ENCODE results near the gene EXOC2.

The EXOC2 gene

DNA sequence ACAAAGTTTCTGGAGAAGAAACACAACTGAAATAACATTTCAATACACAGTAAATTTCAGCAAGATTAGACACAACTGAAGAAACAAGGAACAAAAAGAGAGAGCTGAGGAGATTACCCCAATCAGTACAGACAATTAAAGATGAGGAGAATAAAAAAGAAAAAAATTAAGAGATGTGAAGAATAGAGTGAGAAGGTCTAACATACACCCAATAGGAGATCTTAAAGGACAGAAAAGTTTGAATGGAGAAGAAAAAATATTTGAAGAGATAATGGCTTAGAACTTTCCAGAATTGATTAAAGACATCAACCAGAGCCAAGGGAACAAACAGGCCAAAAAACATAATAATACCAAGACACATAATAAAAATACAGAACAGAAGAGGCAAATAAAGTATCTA is 152.4 kb downstream of the EXOC2 start:
- no peak for DNase-seq (ENCODE audit: low read depth in 2 of 2, low spot score in 1 of 2)

DNA sequence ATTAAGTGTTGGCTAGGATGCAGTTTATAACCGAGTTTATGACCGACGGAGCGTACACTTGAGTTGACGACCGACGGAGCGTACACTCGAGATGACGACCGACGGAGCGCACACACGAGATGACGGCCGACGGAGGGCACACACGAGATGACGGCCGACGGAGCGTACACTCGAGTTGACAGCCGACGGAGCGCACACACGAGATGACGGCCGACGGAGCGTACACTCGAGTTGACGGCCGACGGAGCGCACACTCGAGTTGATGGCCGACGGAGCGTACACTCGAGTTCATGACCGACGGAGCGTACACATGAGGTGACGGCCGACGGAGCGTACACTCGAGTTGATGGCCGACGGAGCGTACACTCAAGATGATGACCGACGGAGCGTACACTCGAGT is 155.8 kb downstream of the EXOC2 start:
- DNase-seq (ENCODE audit: low read depth in 2 of 2, low spot score in 1 of 2): no peak

DNA sequence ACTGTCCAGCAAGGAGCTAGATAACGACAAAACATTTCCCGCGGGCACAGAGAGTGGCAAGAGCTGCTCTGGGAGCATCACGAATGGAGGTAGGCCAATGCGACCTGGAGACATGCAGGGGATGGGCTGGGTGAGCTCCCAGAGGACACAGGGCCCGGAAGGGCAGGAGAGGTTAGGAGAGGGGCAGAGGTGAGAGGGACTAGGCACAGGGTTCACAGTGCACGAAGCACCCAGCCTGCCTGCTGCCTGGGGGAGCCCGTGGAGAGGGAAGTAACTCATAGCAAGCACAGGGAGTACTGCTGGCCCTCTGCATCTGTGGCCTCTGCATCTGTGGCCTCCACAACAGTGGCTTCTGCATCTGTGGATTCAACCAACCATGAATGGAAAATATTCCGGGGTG is 162.5 kb downstream of the EXOC2 start:
- no peak for DNase-seq (ENCODE audit: low read depth in 2 of 2, low spot score in 1 of 2)

DNA sequence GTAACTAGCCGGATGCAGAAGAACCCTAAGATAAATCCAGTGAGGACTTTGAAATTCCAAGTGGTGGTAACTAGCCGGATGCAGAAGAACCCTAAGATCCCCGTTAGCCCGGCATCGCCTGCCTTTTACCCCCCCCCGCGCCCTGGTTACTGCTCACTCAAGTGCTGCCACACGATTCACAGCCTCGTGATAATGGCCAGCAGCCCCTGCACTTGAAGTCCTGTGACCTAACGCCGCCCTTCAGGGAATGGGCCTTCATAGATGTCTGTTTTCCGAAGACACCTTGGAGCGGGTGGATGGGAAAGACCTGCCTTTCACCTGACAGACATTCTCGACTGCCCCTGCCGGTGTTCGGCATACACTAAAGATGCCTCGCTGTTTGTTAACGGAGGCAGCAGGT is 163.9 kb downstream of the EXOC2 start:
- DNase-seq (ENCODE audit: low read depth in 2 of 2, low spot score in 1 of 2): no peak

DNA sequence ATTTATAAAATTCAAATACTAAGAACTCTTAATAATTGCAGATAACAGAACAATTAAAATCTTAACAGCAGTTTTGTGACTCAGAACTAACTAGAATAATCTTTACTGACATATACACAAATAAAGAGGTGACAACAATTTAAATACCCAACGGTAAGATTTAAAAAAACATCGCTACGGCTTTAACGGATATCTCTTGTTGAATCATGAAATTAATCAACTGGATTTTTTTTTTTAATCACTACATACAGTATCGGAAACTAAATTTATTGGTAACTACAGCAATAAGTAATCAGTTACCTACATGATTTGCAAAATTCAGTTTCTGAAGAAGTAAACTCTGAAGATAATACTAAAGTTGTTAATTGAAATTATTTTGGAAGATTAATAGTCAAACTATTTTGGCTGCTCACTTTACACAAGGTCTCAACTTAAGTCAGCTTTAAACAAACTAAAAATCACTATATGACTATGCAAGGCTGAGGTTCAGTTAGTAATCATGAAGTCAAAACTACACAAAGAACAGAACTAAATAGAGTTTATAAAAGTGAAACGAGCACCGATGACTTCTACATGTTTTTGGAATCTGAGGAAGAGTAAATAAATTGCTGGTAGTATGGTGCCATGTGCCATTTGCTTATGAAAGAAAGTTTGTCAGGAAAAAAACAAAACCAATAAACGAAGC is 164.8 kb downstream of the EXOC2 start:
- DNase-seq (ENCODE audit: low read depth in 2 of 2, low spot score in 1 of 2): no peak

DNA sequence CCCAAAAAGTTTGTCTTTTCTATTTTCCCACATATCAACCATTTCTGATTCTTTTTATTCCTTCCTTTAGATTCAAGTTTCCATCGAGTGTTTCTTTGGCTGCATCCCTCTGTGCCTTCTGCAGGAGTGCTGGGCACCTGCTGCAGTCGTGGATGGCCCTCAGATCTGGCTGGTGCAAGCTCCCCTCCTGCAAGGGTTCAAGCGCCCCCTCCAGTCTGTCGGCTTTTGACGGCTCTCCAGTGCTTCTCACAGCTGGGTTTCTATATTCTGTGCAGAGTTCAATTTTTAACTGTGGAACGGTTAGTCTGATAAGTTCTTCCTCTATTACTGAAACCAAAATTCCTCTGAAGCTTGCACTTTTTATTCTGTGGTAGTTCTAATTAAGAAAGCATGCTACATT is 168.1 kb downstream of the EXOC2 start:
- DNase-seq (ENCODE audit: low read depth in 2 of 2, low spot score in 1 of 2): no peak

DNA sequence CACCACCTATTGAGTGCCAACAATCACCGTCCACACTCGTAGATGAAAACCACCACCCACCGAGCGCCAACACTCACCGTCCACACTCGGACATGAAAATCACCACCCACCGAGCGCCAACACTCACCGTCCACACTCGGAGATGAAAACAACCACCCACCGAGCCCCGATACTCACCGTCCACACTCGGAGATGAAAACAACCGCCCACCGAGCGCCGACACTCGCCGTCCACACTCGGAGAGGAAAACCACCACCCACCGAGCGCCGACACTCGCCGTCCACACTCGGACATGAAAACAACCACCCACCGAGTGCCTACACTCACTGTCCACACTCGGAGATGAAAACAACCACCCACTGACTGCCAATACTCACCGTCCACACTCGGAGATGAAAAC is 172.1 kb downstream of the EXOC2 start:
- DNase-seq (ENCODE audit: low read depth in 2 of 2, low spot score in 1 of 2): no peak

DNA sequence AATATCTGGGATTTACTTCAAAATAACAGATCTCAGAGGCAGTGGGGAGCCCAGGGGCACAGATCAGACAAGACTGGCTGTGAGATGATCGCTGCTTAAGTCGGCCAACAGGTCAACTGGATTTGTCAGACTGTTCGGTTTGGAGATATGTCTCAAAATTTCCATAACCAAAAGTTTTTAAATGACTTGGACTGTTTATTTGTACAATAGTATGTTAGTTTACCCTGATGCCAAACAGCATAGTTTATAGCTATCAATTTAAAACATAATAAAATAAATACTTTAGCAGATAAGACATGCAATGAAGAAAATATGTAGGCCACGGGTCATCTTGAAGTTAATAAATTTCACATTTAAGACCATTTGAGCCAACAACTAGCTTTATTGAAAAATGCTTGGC is 174.7 kb downstream of the EXOC2 start:
- DNase-seq (ENCODE audit: low read depth in 2 of 2, low spot score in 1 of 2): no peak

DNA sequence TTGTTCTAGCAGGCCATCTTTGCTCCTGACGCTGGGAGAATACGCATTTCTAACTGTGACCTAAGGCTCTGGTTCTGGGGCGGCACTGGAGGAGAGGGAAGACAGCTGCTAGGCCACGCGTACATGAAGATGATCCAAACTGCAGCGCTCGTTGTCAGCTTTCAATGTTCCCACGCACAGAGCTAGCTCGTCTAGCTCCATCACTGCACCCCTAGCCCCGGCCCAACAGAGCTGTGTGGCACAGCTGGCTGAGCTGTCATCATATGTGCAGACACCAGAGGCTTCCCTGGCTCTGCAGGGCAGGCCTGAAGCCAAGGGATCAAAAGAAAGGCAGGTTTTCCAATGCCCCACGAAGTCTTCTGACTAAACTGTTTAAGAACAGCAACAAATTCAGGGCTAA is 176.7 kb downstream of the EXOC2 start:
- DNase-seq (ENCODE audit: low read depth in 2 of 2, low spot score in 1 of 2): no peak

DNA sequence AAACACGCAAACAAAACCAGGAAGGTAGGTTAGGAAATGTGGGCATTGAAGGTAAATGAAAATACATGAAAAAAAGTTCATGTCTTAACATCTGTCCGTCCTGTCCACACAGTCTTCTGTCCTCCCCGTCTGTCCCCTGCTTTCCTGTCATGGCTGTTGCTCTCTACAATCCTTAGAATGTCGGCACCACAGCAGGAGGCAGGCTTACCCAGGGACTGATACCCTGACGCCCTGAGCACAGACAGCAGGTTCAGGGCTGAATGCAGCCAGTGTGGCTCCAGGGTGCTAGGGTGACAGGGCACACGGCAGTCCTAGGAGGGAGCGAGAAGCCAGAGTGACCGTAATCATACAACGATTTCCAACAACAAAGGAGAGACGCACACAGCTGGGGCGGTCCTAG is 177.7 kb downstream of the EXOC2 start:
- DNase-seq (ENCODE audit: low read depth in 2 of 2, low spot score in 1 of 2): no peak

DNA sequence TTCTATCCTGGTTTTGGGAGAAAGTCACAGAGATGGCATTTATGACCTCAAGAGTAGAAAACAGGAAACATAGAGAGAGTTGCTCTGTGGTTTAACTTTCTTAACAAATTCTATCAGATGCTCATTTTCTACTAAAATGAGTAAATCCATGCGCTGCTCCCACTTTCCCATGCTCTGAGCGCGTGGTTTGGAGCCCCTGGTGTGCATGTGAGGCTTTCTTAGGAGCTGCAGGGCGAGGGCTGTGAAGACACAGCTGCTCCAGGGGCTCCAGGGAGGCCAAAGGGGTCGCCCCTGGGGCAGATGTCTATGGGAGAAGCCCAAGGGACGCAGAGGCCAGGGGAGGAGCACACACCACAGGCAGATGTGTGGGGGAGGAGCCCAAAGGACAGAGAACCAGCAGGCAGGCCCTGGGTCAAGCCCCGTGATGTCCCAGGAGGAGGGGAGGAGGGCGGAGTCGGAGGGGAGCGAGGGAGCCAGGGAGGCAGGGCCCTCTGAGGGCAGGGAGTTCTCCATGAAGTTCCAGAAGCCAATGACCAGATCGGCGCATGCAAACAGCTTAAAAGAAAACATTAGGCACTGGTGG is 178.5 kb downstream of the EXOC2 start:
- DNase-seq (ENCODE audit: low read depth in 2 of 2, low spot score in 1 of 2): no peak

DNA sequence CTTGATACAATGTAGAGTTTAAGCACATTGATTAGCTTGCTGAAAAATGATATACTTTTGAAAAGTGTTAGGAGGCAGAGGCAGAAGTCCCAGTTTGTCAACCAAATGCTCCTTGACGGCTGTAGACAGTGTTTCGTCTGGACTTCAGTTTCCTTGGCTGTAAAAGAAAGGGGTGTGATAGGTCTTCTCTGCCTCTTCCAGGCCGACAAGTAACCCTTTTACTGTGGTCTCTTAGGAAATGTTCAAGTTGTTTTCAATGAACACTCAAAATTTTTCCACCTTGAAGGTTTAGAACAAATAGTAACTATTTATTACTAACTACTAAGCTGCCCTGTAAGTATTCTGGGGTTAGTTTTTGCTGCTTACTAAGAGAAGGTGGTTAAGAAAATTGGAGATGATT is 179.0 kb downstream of the EXOC2 start:
- no peak for DNase-seq (ENCODE audit: low read depth in 2 of 2, low spot score in 1 of 2)

DNA sequence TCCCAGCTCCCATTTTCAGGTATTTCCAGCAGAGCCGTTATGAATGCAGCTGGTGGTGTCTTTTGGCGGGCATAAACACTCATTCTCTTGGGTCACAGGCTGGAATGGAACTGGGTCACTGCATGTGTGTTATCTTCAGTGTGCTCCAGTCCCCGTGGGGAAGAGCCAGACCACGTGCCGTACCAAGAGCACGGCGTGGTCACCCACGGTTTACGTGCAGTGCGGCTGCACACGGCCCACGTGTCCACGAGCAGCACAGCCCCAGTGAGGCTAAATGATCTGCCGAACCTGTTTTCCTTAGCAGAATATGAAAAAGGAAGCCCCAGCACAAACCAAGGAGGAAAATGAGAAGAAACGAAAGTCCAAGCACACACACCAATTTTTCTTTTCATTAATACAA is 179.9 kb downstream of the EXOC2 start:
- no peak for DNase-seq (ENCODE audit: low read depth in 2 of 2, low spot score in 1 of 2)

DNA sequence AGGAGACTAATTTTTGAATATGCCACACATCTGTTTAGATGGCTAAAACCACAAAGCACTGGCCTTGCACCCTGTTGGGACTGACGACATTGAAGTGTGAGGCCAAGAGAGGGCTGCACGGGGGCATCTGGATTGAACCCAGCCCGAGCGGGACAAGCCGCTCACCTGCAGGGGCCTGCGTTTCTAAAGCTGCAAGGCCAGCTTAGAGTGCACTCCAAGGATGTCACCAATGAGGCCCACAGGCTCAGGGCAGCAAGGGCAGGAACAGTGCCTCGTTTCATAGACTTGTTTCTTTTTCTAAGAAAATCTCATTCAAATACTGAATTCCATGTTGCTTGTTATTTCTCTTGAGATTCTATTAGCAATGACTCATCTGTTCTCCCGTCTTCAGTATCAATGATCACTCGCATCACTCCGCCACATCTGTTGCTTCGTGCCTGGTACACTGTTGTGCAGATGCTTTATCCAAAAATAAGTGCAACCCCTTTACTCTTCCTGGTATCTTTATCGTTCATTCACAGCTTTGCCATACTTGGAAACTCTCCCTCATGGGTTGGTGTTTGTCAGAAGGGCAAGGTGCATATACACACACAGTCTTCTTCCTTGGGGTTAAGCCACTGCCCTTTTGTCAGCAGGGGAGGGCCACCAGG is 181.3 kb downstream of the EXOC2 start:
- DNase-seq (ENCODE audit: low read depth in 2 of 2, low spot score in 1 of 2): no peak

DNA sequence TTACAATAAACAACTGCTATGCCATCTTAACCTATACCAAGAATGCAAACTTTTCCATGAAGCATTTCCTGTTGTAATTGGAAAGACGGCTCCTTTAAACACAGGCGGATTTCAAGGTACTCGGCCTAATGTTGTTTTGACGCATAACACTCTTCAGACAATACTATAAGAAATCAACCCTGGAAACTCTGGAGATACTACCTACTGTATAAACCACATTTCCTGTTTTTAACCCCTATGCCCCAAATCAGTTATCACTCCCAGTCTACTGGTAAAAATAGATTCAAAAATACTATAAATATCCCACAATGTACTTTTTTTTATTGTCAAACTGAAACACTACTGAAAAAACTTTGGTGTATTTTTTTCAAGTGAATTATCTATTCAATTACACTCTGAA is 183.3 kb downstream of the EXOC2 start:
- no peak for DNase-seq (ENCODE audit: low read depth in 2 of 2, low spot score in 1 of 2)

DNA sequence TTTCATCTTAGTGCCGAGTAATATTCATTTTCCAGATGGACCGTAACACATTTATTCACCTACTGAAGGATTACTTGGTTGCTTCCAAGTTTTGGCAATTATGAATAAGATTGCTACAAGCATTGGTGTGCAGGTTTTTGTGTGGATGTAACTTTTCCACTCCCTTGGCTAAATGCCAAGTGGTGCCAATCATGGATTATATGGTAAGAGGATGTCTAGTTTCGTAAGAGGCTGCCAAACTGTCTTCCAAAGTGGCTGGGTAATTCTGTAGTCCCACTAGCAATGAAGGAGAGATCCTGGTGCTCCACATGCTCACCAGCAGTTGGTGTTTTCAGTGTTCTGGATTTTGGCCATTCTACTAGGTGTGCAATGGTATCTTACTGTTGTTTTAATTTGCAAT is 184.3 kb downstream of the EXOC2 start:
- DNase-seq (ENCODE audit: low read depth in 2 of 2, low spot score in 1 of 2): no peak

DNA sequence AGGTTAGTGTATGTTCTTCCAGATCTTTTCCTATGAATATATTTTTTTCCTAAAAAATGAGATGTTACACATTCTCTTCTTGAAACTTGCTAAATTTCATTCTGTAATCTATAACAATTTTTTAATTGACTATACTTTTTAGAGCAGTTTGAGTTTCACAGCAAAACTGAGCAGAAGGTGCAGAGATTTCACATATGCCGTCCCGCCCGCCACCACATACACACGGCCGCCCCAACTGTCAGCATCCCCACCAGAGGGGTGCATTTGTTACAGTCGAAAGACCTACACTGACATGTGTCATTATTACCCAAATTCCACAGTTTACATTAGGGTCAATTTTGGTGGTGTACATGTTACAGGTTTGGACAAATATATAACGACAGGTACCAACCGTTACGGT is 184.9 kb downstream of the EXOC2 start:
- DNase-seq (ENCODE audit: low read depth in 2 of 2, low spot score in 1 of 2): no peak

DNA sequence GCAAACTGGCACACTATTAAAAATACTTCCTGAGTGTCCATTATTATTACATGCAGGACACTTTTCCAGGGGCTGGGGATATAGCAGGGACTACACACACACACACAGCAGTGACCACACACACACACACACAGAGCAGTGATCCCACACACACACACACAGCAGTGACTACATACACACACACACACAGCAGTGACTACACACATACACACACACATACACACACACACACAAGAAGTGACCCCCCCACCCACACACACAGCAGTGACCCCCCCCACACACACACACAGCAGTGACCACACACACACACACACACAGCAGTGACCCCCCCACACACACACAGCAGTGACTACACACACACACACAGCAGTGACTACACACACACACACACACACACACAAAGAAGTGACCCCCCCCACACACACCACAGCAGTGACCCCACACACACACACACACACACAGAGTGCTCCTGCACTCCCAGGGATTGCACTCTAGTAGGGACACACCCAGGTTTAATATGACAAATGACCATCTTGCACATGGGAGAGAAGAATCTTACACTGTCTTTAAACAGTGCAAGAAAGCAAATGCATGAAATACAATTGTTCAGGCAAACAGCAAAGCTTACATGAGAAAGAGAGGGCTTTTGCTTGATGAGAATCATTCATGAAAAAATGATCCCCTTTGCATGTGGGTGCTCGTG is 185.9 kb downstream of the EXOC2 start:
- DNase-seq (ENCODE audit: low read depth in 2 of 2, low spot score in 1 of 2): no peak

DNA sequence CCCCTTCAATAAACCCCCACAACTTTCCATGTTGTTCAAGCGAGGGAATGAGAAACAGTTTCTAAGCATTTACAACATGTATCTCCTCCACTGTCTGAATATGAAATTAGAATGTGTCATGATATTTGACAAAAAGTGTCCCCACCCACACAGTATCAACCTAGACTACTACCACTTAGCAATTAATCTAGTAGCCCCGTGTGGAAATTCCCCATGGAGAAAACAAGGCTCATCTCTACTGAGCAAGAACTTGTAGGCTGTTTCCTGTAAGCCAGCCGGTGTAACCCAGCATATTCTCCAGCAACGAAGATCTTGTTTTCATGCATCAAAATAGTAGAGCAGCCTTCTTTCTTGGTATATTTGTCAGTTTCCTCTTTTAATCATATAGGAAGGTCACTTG is 186.4 kb downstream of the EXOC2 start:
- no peak for DNase-seq (ENCODE audit: low read depth in 2 of 2, low spot score in 1 of 2)

DNA sequence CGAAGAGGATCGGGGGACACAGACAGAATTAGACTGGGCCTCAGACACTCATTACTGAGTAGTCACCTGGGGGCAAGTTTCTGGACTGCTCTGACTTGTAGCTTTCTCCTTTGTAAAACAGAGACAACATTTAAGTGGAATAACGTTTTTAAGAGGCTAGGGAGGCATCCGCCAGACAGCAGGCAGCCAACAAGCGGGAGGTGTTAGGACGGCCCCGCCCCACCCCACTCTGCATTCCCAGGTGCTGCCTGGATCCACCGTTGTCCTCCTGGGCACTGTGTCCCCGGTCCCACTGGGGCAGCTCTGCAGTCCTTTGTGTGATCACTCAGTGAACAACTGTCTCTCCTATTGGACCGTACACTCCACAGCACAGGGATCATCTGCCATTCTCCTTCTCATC is 187.6 kb downstream of the EXOC2 start:
- DNase-seq (ENCODE audit: low read depth in 2 of 2, low spot score in 1 of 2): no peak

DNA sequence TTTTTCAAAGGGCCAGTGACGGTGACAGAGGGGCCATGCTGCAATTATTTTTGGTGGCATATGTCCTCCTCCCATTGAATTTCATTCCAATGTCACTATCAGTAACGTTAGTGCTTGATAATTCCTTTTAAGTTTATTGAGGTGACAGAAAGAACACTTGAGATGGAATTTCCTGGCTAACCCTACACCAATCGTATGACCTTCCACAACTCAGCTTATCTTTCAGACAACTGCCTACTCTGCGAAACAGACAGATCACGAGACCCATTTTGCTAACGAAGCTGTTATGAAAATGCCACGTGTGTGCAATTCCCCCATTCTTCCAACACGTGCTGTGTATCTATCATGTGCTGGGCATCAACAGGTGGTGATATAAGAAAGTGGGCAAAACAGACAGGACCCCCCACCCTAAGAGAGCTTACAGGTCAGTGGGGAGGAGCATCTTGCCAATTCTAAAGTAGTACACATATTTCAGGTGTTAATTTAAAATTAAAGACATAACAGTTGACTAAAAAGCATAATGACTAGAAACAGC is 188.4 kb downstream of the EXOC2 start:
- DNase-seq (ENCODE audit: low read depth in 2 of 2, low spot score in 1 of 2): no peak
